ENCODE measurements around the gene AADAC.

DNA sequence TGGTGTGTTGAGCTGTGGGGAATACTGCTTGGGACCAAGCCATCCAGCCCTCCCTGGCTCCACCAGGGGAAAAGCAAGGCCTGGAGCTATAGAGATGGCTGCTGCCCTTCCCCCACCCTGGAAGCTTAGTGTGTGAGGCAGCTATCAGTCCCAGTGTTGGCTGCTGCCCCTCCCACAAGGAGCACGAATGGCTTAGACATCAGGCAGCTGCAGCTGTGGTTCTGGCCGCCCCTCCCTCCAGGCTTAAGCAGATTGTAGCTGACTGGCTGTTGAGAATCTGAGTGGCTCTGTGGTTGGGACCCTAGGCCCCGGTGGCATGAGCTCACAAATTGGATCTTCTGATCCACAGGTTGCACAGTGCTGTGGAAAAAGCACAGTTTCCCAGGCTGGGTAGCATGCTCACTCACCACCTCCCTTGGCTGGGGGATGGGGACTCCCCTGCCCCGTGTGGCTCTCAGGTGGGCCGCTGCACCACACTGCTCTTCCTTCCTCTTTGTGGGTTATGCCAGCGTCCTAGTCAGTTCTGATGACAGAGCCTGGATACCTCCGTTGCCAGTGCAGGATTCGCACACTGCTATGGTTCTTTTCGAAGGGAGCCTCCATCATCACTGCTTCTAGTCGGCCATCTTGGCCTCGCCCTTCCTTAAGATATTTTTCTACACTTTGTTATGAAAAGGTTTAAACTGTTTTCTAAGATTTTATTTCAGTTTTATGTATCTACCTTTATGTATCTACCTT is 38.3 kb downstream of the AADAC start:
- TF ChIP-seq, protein P1, sequence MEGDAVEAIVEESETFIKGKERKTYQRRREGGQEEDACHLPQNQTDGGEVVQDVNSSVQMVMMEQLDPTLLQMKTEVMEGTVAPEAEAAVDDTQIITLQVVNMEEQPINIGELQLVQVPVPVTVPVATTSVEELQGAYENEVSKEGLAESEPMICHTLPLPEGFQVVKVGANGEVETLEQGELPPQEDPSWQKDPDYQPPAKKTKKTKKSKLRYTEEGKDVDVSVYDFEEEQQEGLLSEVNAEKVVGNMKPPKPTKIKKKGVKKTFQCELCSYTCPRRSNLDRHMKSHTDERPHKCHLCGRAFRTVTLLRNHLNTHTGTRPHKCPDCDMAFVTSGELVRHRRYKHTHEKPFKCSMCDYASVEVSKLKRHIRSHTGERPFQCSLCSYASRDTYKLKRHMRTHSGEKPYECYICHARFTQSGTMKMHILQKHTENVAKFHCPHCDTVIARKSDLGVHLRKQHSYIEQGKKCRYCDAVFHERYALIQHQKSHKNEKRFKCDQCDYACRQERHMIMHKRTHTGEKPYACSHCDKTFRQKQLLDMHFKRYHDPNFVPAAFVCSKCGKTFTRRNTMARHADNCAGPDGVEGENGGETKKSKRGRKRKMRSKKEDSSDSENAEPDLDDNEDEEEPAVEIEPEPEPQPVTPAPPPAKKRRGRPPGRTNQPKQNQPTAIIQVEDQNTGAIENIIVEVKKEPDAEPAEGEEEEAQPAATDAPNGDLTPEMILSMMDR (IDR thresholded peaks at IDR 0.05) = no peak
- no peak for TF ChIP-seq POLR2AphosphoS5 (IDR thresholded peaks at IDR 0.05)
